Activated naive CD8-positive, alpha-beta T cell (primary cell): ENCODE results near the gene GATC.
A peak's percentile ranks its signal among the peaks of the same experiment; 100 is the strongest.
"Not testable (repeated sequence)": the region's sequence is repeated elsewhere in the genome, so short reads cannot be mapped to it uniquely, and the experiment has no call there.

Experiments
- H3K27ac Mint-ChIP-seq: one replicate; pipeline ENCODE4 v1.8.0; 2021; ENCODE audit warnings: mixed read lengths
- H3K27me3 Mint-ChIP-seq: one replicate; pipeline ENCODE4 v1.8.0; 2021; ENCODE audit warnings: mixed read lengths
- H3K36me3 Mint-ChIP-seq: one replicate; pipeline ENCODE4 v1.8.0; 2021; ENCODE audit warnings: mixed read lengths
- H3K4me1 Mint-ChIP-seq: one replicate; pipeline ENCODE4 v1.8.0; 2021; ENCODE audit warnings: low read depth, mixed read lengths
- H3K4me3 Mint-ChIP-seq: one replicate; pipeline ENCODE4 v1.8.0; 2021; ENCODE audit warnings: mild to moderate bottlenecking, mixed read lengths
- H3K9me3 Mint-ChIP-seq: one replicate; pipeline ENCODE4 v1.8.0; 2021; ENCODE audit warnings: low read depth, mixed read lengths

GATC gene

GRCh38 chr12:120473807-120474615 lies 27.8 kb downstream of the GATC start:
- H3K4me3 Mint-ChIP-seq: no peak overlapping the region
- H3K27ac Mint-ChIP-seq: no peak overlapping the region
- no peaks in the 10 kb centered on the region for H3K36me3 Mint-ChIP-seq
- H3K4me1 Mint-ChIP-seq: peaks cover 9% of the 10 kb centered on the region
- H3K27me3 Mint-ChIP-seq: no peaks in the 10 kb centered on the region
- no peaks in the 10 kb centered on the region for H3K9me3 Mint-ChIP-seq

- Mint-ChIP-seq H3K27ac (no peak overlapping the region), H3K4me3 (no peak overlapping the region), H3K36me3 (no peaks in the 10 kb centered on the region)
Observed at GRCh38 chr12:120474616-120474960, 28.3 kb downstream of the GATC start.

GRCh38 chr12:120475643-120476042 lies 29.4 kb downstream of the GATC start:
- no peak overlapping the region for H3K27ac Mint-ChIP-seq
- H3K4me3 Mint-ChIP-seq: no peak overlapping the region
- H3K36me3 Mint-ChIP-seq: no peaks in the 10 kb centered on the region
- H3K9me3 Mint-ChIP-seq: no peaks in the 10 kb centered on the region
- peaks cover 5% of the 10 kb centered on the region for H3K4me1 Mint-ChIP-seq
- H3K27me3 Mint-ChIP-seq: no peaks in the 10 kb centered on the region

More at GRCh38 chr12:120474616-120474960, 28.3 kb downstream of the GATC start:
- H3K27me3 Mint-ChIP-seq: no peaks in the 10 kb centered on the region
- H3K4me1 Mint-ChIP-seq: peaks cover 9% of the 10 kb centered on the region
- no peaks in the 10 kb centered on the region for H3K9me3 Mint-ChIP-seq

GRCh38 chr12:120479458-120479857 lies 33.2 kb downstream of the GATC start:
- no peaks in the 10 kb centered on the region for H3K27me3 Mint-ChIP-seq
- peaks cover 4% of the 10 kb centered on the region for H3K36me3 Mint-ChIP-seq
- no peaks in the 10 kb centered on the region for H3K4me1 Mint-ChIP-seq
- H3K4me3 Mint-ChIP-seq: no peak overlapping the region
- no peak overlapping the region for H3K27ac Mint-ChIP-seq
- H3K9me3 Mint-ChIP-seq: no peaks in the 10 kb centered on the region

- H3K36me3 Mint-ChIP-seq: peaks cover 4% of the 10 kb centered on the region
- H3K4me1 Mint-ChIP-seq: no peaks in the 10 kb centered on the region
- H3K4me3 Mint-ChIP-seq: no peak overlapping the region
- no peaks in the 10 kb centered on the region for H3K27me3 Mint-ChIP-seq
- no peaks in the 10 kb centered on the region for H3K9me3 Mint-ChIP-seq
- H3K27ac Mint-ChIP-seq: no peak overlapping the region
Observed at GRCh38 chr12:120480211-120480610, 34.0 kb downstream of the GATC start.

GRCh38 chr12:120481022-120481767 lies 35.0 kb downstream of the GATC start:
- Mint-ChIP-seq H3K4me3 (no peak overlapping the region), H3K27ac (no peak overlapping the region), H3K4me1 (no peaks in the 10 kb centered on the region), H3K36me3 (peaks cover 4% of the 10 kb centered on the region), H3K27me3 (no peaks in the 10 kb centered on the region), H3K9me3 (no peaks in the 10 kb centered on the region)

- no peaks in the 10 kb centered on the region for H3K27me3 Mint-ChIP-seq
- no peak overlapping the region for H3K27ac Mint-ChIP-seq
- no peaks in the 10 kb centered on the region for H3K9me3 Mint-ChIP-seq
- peaks cover 4% of the 10 kb centered on the region for H3K36me3 Mint-ChIP-seq
- H3K4me3 Mint-ChIP-seq: no peak overlapping the region
- no peaks in the 10 kb centered on the region for H3K4me1 Mint-ChIP-seq
Observed at GRCh38 chr12:120483621-120484020, 37.4 kb downstream of the GATC start.

GRCh38 chr12:120485961-120486881 lies 40.0 kb downstream of the GATC start:
- Mint-ChIP-seq H3K27ac (no peak overlapping the region), H3K4me3 (no peak overlapping the region), H3K27me3 (no peaks in the 10 kb centered on the region), H3K36me3 (peaks cover 4% of the 10 kb centered on the region), H3K4me1 (no peaks in the 10 kb centered on the region), H3K9me3 (no peaks in the 10 kb centered on the region)

- not testable (repeated sequence) for H3K27me3 Mint-ChIP-seq, H3K4me3 Mint-ChIP-seq, H3K27ac Mint-ChIP-seq, H3K36me3 Mint-ChIP-seq, H3K4me1 Mint-ChIP-seq, H3K9me3 Mint-ChIP-seq
Observed at GRCh38 chr12:120487552-120487951, 41.3 kb downstream of the GATC start.

GRCh38 chr12:120488057-120488640 lies 41.9 kb downstream of the GATC start:
- Mint-ChIP-seq H3K4me1 (no peaks in the 10 kb centered on the region), H3K9me3 (no peaks in the 10 kb centered on the region), H3K27me3 (no peaks in the 10 kb centered on the region), H3K4me3 (no peak overlapping the region), H3K36me3 (peaks cover 3% of the 10 kb centered on the region), H3K27ac (no peak overlapping the region)

- no peak overlapping the region for H3K4me3 Mint-ChIP-seq
- no peak overlapping the region for H3K27ac Mint-ChIP-seq
- no peaks in the 10 kb centered on the region for H3K9me3 Mint-ChIP-seq
- no peaks in the 10 kb centered on the region for H3K36me3 Mint-ChIP-seq
- H3K27me3 Mint-ChIP-seq: no peaks in the 10 kb centered on the region
- no peaks in the 10 kb centered on the region for H3K4me1 Mint-ChIP-seq
Observed at GRCh38 chr12:120489018-120489417, 42.8 kb downstream of the GATC start.

GRCh38 chr12:120490325-120490724 lies 44.1 kb downstream of the GATC start:
- Mint-ChIP-seq H3K27me3 (no peaks in the 10 kb centered on the region), H3K4me1 (peaks cover 6% of the 10 kb centered on the region), H3K27ac (no peak overlapping the region), H3K36me3 (no peaks in the 10 kb centered on the region), H3K4me3 (no peak overlapping the region), H3K9me3 (no peaks in the 10 kb centered on the region)

- Mint-ChIP-seq H3K9me3 (no peaks in the 10 kb centered on the region), H3K36me3 (no peaks in the 10 kb centered on the region), H3K4me3 (no peak overlapping the region), H3K27ac (no peak overlapping the region), H3K27me3 (no peaks in the 10 kb centered on the region), H3K4me1 (peaks cover 8% of the 10 kb centered on the region)
Observed at GRCh38 chr12:120490833-120491512, 44.7 kb downstream of the GATC start.

GRCh38 chr12:120495186-120495730 lies 49.0 kb downstream of the GATC start:
- Mint-ChIP-seq H3K4me3 (peak overlapping the region; percentile 95), H3K27me3 (no peaks in the 10 kb centered on the region), H3K27ac (peak overlapping the region; percentile 80), H3K36me3 (peaks cover 4% of the 10 kb centered on the region), H3K9me3 (no peaks in the 10 kb centered on the region), H3K4me1 (peaks cover 25% of the 10 kb centered on the region)
